Omental fat pad (tissue), 4 donors: ENCODE data around the gene PPM1M. TPM values are rescaled to one million over a fixed set of nuclear protein-coding genes. Genes with fewer than 3 reads are reported as not detected.

Experiments
- ATAC-seq: fragments of 150-250 bp; one replicate; pipeline ENCODE4 v1.9.1; 2016; ENCODE audit warnings: mild to moderate bottlenecking, moderate library complexity; ENCODE audit not compliant: low FRiP score
- DNase-seq: peaks from one replicate; pipeline ENCODE4 v3.0.0-alpha.2; 2019; ENCODE audit warnings: low spot score
- CTCF ChIP-seq, 3 donors: fragments of 450-650 bp; IDR thresholded peaks; one replicate each; pipeline ENCODE4 v1.5.1; 2016 to 2017; ENCODE audit warnings: antibody characterized with exemption in 3 of 3, mild to moderate bottlenecking in 3 of 3, moderate library complexity in 2 of 3
- total RNA-seq, 4 donors: library from RNA; depleted of rRNA; stranded (reverse); fragments of >200 nt; gene quantifications; one replicate each; pipeline ENCODE4 v1.1.0, GENCODE V29; 2016

Gene PPM1M
- total RNA-seq, 4 donors from 2014 or later, result 17.0 to 32.2 (median 23.9) TPM

DNA sequence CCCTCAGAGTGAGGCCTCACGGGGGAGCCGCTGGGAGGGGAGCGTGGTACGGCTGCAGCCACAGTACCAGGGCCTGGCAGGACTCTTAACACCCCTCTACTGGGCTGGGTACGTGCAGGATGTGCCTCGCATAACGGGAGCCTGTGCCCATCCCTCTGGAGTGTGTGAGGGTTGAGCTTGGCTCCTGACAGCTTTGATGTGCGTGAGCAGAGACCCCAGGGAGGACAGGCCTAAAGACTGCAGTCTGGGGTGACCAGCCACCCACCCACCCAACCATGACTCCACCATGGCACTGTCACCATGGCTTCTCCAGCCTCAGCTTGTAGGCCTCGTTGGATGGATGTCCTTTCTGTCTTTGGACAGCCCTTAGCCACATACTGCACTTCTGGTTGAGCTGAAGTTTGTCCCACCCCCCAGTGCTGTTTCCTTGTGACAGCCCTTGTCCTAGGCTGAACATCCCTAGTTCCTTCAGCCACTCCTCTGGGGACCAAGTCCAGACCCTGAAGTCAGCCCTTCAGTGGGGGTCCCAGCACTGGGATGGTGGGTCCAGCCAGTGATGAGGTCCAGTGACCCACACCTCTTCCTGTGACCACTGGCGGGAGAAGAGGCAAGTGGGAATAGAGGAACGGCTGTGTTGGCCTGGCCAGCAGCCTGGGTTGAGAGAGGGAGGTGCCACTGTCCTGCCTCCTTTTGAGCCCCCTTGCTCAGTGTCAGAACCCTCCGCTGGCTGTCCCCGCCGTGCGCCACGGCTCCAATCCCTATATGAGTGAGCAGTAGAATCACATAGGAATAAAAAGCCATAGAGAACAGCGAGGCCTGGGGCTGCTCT lies 48.1 kb downstream of the PPM1M start:
- no peak for DNase-seq
- no peak for ATAC-seq
- TF ChIP-seq CTCF (IDR thresholded peaks at IDR 0.05), result no peak

DNA sequence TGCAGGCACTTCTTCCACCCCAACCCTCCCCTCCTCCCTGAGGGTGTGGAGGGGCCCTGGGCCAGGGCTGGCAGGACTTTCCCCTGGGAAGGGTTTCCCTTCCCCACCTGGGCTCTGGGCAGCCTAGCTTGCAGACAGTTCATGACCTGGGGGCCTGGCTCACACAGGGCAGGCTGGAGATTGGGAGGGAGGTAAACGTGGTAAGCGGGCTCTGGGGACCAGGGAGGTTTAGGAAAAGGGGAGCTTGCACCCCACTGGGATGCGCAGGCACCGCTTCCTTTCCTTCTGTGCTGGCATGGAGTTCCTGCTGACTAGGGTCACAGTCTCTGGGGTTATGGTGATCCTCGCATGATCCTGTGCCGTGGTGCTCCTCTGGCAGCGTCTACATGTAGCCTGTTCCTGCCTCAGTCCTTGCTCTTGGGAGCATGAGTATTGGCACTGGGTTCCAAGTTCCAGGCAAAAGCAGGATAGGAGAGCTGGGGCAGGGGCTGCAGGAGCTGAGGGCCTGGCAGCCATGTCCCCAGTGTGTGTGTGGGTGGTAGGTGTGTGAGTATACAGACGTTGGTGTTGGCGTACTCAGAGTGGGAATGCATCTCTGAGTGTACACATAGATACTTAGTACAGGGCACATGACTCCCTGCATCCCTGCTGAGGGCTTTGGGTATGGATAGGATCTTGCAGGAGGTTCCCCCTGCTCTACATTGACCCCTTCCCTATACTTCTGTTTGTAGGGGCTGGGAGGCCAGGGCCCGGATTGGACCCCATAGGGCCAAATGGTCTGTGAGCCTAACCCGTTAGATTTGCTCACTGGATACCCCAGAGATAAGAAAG lies 49.0 kb downstream of the PPM1M start:
- ATAC-seq (no peak), DNase-seq (no peak)
- TF ChIP-seq CTCF (IDR thresholded peaks at IDR 0.05), result no peak

- TF ChIP-seq CTCF (IDR thresholded peaks at IDR 0.05), result no peak
- DNase-seq, result no peak
- no peak for ATAC-seq
These were observed 50.2 kb downstream of the PPM1M start for GRCh38 chr3:52295671-52296208.

- ATAC-seq (no peak), DNase-seq (no peak)
- TF ChIP-seq CTCF (IDR thresholded peaks at IDR 0.05), result no peak
These were observed 51.9 kb downstream of the PPM1M start for GRCh38 chr3:52297242-52298148.

- TF ChIP-seq CTCF (IDR thresholded peaks at IDR 0.05), result no peak
- DNase-seq (no peak), ATAC-seq (no peak)
These were observed 52.9 kb downstream of the PPM1M start for GRCh38 chr3:52298149-52299098.
